Calu3 (cell line): Measurements from ENCODE around the gene RNF121. TPM values are rescaled to one million over a fixed set of nuclear protein-coding genes. Genes with fewer than 3 reads are reported as not detected.

ENCODE experiments used
- BruUV-seq: library from RNA; stranded (reverse); fragments of 400-500 nt; replicated peaks from 2 replicates; lab custom pipeline; 2021; lab: Mats Ljungman, UMichigan
- CTCF ChIA-PET: fragments of 300-600 bp; sonication (Branson Sonifier 250); formaldehyde crosslinking; loops from one replicate; lab custom pipeline; 2022; ENCODE audit warnings: antibody characterized with exemption; lab: Charles Lee
- DNase-seq: peaks from one replicate; pipeline ENCODE4 v3.0.0; 2022
- H3K27ac Mint-ChIP-seq: one replicate; pipeline ENCODE4 v1.8.0; 2022; ENCODE audit warnings: mixed read lengths; ENCODE audit not compliant: unreplicated experiment
- H3K27me3 Mint-ChIP-seq: one replicate; pipeline ENCODE4 v1.8.0; 2022; ENCODE audit warnings: mixed read lengths; ENCODE audit not compliant: unreplicated experiment
- H3K36me3 Mint-ChIP-seq: one replicate; pipeline ENCODE4 v1.8.0; 2022; ENCODE audit warnings: mild to moderate bottlenecking, moderate library complexity, mixed read lengths; ENCODE audit not compliant: insufficient read depth, unreplicated experiment
- H3K4me1 Mint-ChIP-seq: one replicate; pipeline ENCODE4 v1.8.0; 2022; ENCODE audit warnings: mild to moderate bottlenecking, low read depth, mixed read lengths; ENCODE audit not compliant: unreplicated experiment
- H3K4me3 Mint-ChIP-seq: one replicate; pipeline ENCODE4 v1.8.0; 2022; ENCODE audit warnings: mild to moderate bottlenecking, low read depth, moderate library complexity, mixed read lengths; ENCODE audit not compliant: unreplicated experiment
- H3K9me3 Mint-ChIP-seq: one replicate; pipeline ENCODE4 v1.8.0; 2022; ENCODE audit warnings: low read depth, mixed read lengths; ENCODE audit not compliant: unreplicated experiment
- intact Hi-C: fragments of 100-400 bp; cut with micrococcal nuclease; formaldehyde crosslinking; loops from one replicate; pipeline ENCODE4 v1.10.0; 2022; ENCODE audit not compliant: unreplicated experiment
- total RNA-seq: library from RNA; stranded (reverse); gene quantifications from 2 replicates; pipeline ENCODE4 v1.2.3, GENCODE V29; 2022
- TF ChIP-seq, protein P1 (sequence below): fragments of 200-600 bp; IDR thresholded peaks from one replicate; pipeline ENCODE4 v1.8.0; 2022; ENCODE audit warnings: antibody characterized with exemption; ENCODE audit not compliant: unreplicated experiment

Gene RNF121
- total RNA-seq, 1 experiment from 2014 or later, result 51.7 TPM

DNA sequence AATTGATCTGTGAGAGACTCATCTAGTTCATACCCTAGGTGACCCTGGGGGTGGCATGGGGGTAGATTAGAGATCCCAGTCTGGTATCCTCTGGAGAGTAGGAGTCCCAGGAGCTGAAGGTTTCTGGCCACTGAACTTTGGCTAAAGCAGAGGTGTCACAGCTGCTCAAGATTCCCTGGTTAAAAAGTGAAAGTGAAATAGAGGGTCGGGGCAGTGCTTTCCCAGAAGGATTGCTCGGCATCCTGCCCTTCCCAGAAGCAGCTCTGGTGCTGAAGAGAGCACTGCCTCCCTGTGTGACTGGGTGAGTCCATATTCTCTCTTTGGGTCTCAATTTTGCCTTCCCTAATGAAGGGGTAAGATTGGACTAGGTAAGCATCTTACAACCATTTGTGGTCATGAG lies 70.5 kb downstream of the RNF121 start:
- TF ChIP-seq, protein P1, sequence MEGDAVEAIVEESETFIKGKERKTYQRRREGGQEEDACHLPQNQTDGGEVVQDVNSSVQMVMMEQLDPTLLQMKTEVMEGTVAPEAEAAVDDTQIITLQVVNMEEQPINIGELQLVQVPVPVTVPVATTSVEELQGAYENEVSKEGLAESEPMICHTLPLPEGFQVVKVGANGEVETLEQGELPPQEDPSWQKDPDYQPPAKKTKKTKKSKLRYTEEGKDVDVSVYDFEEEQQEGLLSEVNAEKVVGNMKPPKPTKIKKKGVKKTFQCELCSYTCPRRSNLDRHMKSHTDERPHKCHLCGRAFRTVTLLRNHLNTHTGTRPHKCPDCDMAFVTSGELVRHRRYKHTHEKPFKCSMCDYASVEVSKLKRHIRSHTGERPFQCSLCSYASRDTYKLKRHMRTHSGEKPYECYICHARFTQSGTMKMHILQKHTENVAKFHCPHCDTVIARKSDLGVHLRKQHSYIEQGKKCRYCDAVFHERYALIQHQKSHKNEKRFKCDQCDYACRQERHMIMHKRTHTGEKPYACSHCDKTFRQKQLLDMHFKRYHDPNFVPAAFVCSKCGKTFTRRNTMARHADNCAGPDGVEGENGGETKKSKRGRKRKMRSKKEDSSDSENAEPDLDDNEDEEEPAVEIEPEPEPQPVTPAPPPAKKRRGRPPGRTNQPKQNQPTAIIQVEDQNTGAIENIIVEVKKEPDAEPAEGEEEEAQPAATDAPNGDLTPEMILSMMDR, result no peak
- CTCF ChIA-PET, result no interaction called here
- no peak overlapping the region for H3K4me3 Mint-ChIP-seq
- H3K27ac Mint-ChIP-seq, result no peak overlapping the region
- H3K4me1 Mint-ChIP-seq, result no peaks in the 10 kb centered on the region
- DNase-seq, result no peak
- H3K27me3 Mint-ChIP-seq, result no peaks in the 10 kb centered on the region
- no TSS peak for BruUV-seq
- H3K9me3 Mint-ChIP-seq, result no peaks in the 10 kb centered on the region
- intact Hi-C loops, result no loop called here
- peaks cover 30% of the 10 kb centered on the region for H3K36me3 Mint-ChIP-seq

DNA sequence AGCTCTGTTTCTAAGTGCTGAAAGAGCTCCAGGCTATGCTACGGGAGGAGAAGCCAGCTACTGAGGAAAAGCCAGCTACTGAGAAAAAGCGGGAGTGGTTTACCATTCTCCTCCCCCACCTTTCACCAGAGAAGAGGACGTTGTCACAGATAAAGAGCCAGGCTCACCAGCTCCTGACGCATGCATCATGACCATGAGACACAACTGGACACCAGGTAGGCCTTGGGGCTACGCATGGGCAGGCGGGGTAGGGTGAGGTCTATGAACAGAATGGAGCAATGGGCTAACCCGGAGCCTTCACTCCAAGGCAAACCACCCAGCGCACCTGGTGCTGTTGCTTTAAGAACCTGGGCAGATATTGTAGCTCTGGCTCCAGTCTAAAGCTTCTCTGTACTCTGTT lies 71.0 kb downstream of the RNF121 start:
- intact Hi-C loops, result no loop called here
- TF ChIP-seq, protein P1, result no peak
- CTCF ChIA-PET, result no interaction called here
- Mint-ChIP-seq H3K9me3 (no peaks in the 10 kb centered on the region), H3K4me3 (no peak overlapping the region), H3K36me3 (peaks cover 35% of the 10 kb centered on the region), H3K4me1 (no peaks in the 10 kb centered on the region), H3K27me3 (no peaks in the 10 kb centered on the region), H3K27ac (no peak overlapping the region)
- BruUV-seq, result no TSS peak
- DNase-seq, result no peak

DNA sequence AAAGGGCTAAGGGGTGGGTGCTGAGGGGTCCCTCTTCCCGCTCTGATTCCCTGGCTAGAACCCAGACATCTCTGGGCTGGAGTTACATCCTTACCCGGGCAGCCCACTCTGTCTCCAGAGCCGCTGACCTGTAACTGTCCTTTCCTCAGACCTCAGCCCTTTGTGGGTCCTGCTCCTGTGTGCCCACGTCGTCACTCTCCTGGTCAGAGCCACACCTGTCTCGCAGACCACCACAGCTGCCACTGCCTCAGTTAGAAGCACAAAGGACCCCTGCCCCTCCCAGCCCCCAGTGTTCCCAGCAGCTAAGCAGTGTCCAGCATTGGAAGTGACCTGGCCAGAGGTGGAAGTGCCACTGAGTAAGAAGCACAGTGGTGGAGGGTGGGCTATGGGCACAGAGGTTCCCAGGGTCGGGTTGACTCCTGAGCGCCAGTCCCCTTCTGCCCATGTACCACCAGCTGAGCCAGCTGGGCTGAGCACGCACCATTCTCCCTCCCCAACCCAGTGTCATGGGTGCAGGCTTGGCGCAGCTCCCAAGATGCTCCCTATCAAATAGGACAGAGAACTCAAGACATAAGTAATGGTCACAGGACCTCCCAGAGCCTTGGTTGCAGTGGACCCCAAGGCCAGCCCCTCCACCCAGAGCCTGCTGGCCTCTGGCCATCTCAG lies 71.5 kb downstream of the RNF121 start:
- TF ChIP-seq, protein P1, result no peak
- no peak for DNase-seq
- Mint-ChIP-seq H3K4me1 (no peaks in the 10 kb centered on the region), H3K4me3 (no peak overlapping the region), H3K36me3 (peaks cover 40% of the 10 kb centered on the region), H3K27ac (no peak overlapping the region), H3K27me3 (no peaks in the 10 kb centered on the region), H3K9me3 (no peaks in the 10 kb centered on the region)
- intact Hi-C loops, result no loop called here
- CTCF ChIA-PET, result interaction anchor here (1.4 kb wide), 1 partner anchor 71 kb away, joined by 3 read pairs; the partner anchor contains the start of genes RNF121 and XNDC1N
- no TSS peak for BruUV-seq

DNA sequence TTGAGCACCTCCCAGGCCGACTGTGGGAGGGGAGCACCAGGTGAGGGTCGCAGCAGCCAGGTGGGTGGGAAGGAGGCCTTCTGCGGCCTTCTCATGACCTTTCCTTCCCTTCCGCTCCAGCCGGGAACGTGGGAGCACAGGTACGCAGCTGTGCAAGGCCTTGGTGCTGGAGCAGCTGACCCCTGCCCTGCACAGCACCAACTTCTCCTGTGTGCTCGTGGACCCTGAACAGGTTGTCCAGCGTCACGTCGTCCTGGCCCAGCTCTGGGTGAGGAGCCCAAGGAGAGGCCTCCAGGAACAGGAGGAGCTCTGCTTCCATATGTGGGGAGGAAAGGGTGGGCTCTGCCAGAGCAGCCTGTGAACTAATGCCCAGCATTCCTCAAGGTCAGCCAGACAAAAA lies 72.4 kb downstream of the RNF121 start:
- CTCF ChIA-PET, result interaction anchor here (1.4 kb wide), 1 partner anchor 72 kb away, joined by 3 read pairs; the partner anchor contains the start of genes RNF121 and XNDC1N
- Mint-ChIP-seq H3K4me1 (no peaks in the 10 kb centered on the region), H3K4me3 (no peak overlapping the region), H3K36me3 (peaks cover 47% of the 10 kb centered on the region), H3K27me3 (no peaks in the 10 kb centered on the region), H3K9me3 (no peaks in the 10 kb centered on the region), H3K27ac (no peak overlapping the region)
- intact Hi-C loops, result no loop called here
- no TSS peak for BruUV-seq
- TF ChIP-seq, protein P1, result no peak
- DNase-seq, result no peak
